22Rv1 (cell line): ENCODE data around the gene OXCT2.
"Not testable (repeated sequence)": the region's sequence is repeated elsewhere in the genome, so short reads cannot be mapped to it uniquely, and the experiment has no call there.

Experiments
- CTCF ChIP-seq: fragments of 450-650 bp; IDR thresholded peaks from 2 replicates; pipeline ENCODE4 v1.5.1; 2017; ENCODE audit warnings: mild to moderate bottlenecking
- ZFX ChIP-seq: fragments of 450-650 bp; IDR thresholded peaks from 2 replicates; pipeline ENCODE4 v1.6.1; 2017; ENCODE audit warnings: antibody characterized with exemption, borderline replicate concordance

DNA sequence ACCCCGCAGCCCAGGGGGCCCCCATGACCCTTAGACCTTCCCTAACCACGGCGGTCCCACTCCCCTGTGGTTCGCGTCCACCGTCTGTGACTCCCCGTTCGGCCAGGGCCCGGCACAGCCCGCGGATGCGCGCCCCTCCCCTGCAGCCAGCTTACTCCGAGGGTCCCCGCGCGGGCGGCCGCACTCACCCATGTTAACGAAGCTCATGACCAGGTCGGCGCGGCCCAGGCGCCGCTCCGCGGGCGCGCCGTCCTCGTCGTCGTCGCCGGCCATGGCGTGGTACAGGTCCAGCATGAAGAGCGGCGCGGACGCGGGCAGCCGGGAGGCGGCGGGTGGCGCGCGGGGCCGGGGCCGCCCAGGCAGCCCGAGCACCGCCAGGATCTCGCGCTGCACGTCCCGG lies 16.8 kb upstream of the OXCT2 start:
- TF ChIP-seq CTCF, ZFX: not testable (repeated sequence)
